Stimulated activated CD4-positive, alpha-beta T cell treated with anti-CD3 and anti-CD28 coated beads, Interleukin-1b, Interleukin-23, amount 100 ng/mL, for 48 hours (primary cell): Measurements from ENCODE around the gene GYPA.
"Not testable (repeated sequence)": the region's sequence is repeated elsewhere in the genome, so short reads cannot be mapped to it uniquely, and the experiment has no call there.

ENCODE experiments used
- DNase-seq: peaks from one replicate; pipeline ENCODE4 v3.0.0-alpha.2; 2020

Gene GYPA

GRCh38 chr4:144128709-144129320 lies 11.7 kb downstream of the GYPA start:
- DNase-seq, result not testable (repeated sequence)

- DNase-seq, result not testable (repeated sequence)
Observed at GRCh38 chr4:144125109-144125508, 15.4 kb downstream of the GYPA start.

GRCh38 chr4:144123982-144124635 lies 16.4 kb downstream of the GYPA start:
- DNase-seq, result not testable (repeated sequence)

GRCh38 chr4:144123269-144123668 lies 17.2 kb downstream of the GYPA start:
- not testable (repeated sequence) for DNase-seq

GRCh38 chr4:144119752-144120151 lies 20.8 kb downstream of the GYPA start:
- not testable (repeated sequence) for DNase-seq

GRCh38 chr4:144115519-144115918 lies 25.0 kb downstream of the GYPA start:
- no peak for DNase-seq

- no peak for DNase-seq
Observed at GRCh38 chr4:144113546-144113945, 27.0 kb downstream of the GYPA start.

GRCh38 chr4:144104509-144105130 lies 35.9 kb downstream of the GYPA start:
- no peak for DNase-seq

- not testable (repeated sequence) for DNase-seq
Observed at GRCh38 chr4:144097776-144098175, 42.7 kb downstream of the GYPA start.

- DNase-seq, result not testable (repeated sequence)
Observed at GRCh38 chr4:144093995-144094394, 46.5 kb downstream of the GYPA start.

GRCh38 chr4:144091181-144091580 lies 49.3 kb downstream of the GYPA start:
- DNase-seq, result not testable (repeated sequence)

- DNase-seq, result no peak
Observed at GRCh38 chr4:144090744-144091143, 49.8 kb downstream of the GYPA start.

GRCh38 chr4:144082053-144082452 lies 58.5 kb downstream of the GYPA start:
- DNase-seq, result not testable (repeated sequence)

GRCh38 chr4:144080135-144080534 lies 60.4 kb downstream of the GYPA start:
- DNase-seq, result not testable (repeated sequence)

GRCh38 chr4:144078746-144079145 lies 61.8 kb downstream of the GYPA start:
- DNase-seq, result not testable (repeated sequence)

- not testable (repeated sequence) for DNase-seq
Observed at GRCh38 chr4:144061556-144061955, 79.0 kb downstream of the GYPA start.

- DNase-seq, result not testable (repeated sequence)
Observed at GRCh38 chr4:144060234-144060859, 80.2 kb downstream of the GYPA start.
